GM21576 (cell line): ENCODE results near the gene RGP1.
A peak's percentile ranks its signal among the peaks of the same experiment; 100 is the strongest.

Experiments used
- ATAC-seq: cut with Tn5 transposase; IDR thresholded peaks from one replicate; pipeline ENCODE4 v1.9.1; 2021; ENCODE audit warnings: mild to moderate bottlenecking, moderate library complexity; ENCODE audit not compliant: unreplicated experiment

RGP1 gene

DNA sequence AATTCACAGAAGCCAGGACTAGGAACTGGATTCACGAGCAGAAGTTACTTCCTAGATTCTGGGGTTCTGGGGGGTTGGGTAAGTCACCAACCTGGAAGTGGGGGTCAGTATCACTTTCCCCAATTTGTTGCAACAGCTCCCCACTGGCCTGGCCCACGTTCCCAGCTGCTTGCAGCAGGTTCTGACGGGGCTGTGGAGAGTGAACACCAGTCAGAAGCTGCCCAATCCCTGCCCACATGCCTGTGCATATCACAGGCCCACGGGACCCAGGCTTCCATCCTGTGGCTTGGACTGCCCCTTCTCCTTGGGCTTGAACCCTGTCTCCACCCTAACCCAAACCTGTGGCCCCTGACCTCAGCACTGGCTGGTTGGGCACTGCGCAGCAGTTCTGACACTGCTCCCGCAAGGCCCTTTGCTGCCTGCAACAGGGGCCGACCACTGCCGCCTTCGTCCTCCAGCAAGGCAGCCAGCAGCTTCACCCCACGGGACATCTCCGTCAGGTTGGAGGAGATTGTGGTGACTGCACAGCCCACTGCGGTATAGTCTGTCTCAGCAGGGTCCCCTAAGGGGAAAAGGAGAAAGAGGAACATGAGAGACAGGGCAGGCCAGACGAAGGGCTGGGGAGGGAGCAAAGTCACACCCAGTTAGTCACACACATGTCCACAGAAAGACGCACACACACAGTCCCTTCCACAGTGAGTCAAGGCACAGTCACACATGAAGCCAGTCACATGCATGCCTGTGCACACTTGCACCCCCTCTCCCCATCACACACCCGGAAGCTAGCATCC is 30.2 kb upstream of the RGP1 start:
- ATAC-seq, result no peak

DNA sequence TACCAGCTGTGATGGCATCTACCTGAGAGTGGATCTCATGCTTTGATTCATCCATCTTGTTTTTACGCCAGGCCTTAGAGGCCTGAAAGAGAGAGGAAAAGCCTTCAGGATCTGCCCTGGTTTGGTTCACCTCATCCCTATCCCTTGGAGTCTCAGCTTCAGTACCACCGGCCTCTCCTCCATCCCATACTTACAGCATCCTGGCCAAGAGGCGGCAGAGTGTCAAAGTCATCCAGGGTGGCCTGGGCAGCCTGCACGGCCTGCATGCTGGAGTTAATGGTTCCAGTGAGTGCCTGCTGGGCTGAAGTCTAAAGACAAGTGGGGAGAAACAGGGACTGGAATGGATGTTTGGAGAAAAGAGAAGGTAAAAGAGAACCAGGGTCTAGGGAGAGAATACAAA is 29.5 kb upstream of the RGP1 start:
- ATAC-seq, result no peak

DNA sequence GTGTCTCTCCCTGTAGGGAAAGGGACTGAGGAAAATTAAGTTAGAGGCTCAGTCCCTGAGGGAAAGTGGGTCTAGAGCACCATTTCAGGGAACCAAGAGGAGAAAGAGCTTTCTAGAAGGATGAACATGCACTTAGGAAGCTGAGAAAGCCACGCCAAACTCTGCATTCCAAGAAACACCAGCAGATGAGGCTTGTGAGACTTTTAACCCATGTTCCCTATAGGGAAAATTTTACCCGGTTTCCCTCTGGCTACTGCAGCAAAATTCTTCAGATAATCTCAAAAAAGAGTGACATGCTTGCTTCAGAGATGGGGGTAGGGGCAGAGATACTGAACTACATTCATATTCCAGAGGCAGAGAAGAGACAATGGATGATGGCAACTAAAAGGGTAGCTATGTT is 25.7 kb upstream of the RGP1 start:
- no peak for ATAC-seq

DNA sequence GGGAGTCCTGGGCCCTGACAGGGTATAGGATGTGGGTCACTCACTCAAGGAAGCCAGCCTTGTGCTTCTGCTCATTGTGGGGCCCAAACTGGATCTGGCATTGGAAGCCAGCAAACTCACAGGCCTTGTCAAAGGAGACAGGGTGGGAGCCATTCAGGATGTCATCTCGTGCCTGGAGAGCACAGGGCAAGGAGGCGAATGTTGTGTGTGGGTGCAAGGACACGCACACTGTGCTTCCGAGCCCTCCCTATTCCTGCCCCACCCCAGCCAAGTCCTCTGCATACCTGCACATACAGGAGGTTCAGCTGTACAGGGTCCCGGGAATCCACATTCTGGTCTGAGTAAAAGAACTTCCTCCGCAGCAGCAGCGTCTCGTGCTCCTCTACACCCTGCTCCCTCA is 25.2 kb upstream of the RGP1 start:
- no peak for ATAC-seq

DNA sequence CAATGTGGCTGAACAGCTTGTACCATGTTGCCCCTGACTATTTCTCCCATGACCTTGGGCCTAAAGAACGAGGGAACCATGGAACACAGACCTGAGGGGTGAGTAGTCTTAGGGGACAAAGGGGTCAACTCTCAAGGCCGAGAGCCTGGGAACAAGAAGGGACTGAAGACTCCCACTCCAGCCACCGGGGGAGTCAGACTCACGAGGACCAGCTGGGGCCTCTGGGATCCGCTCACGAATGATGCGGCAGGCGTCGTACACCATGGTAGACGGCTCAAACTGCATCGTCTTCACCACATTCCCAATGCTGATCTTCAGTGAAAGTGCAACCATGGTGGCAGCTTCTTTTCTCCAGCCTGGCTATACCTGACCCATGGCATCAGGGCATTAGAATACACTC is 23.7 kb upstream of the RGP1 start:
- no peak for ATAC-seq

DNA sequence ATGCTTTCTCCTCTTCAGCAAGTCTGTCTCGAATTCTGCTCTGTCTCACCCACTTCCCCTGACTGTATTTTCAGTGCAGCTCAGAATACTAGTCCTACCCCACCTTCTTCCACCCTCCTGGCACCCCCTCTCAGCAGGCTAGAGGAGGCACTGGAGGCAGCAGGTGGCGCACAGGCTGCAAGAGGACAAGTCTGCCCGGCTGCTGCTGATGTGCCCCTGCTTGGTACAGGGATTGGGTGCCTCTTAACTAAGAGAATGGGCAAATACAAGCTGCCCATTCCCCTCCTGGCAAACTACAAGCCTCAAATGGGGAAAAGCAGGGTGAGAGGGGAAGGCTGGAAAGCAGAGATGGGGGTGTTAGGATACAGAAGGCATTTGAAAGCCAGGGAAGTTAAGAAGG is 22.2 kb upstream of the RGP1 start:
- peak; percentile 51 for ATAC-seq

DNA sequence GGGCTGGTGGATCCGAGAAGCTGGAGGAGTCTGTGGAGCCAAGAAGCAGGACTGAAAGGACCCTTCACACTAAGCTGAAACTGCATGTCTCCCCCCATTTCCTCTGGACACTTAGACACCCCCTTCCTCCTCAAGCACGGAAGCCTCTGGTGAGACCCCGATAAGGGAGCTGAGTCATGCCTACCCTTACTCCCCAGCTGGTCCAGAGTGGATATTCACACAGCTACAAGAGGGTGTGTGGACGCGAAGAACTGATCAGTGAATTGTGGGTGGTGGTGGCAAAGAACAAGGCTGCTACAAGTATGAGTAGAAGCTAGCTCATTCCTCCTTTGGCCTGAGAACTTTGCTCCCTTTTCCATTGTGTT is 21.4 kb upstream of the RGP1 start:
- ATAC-seq, result no peak

DNA sequence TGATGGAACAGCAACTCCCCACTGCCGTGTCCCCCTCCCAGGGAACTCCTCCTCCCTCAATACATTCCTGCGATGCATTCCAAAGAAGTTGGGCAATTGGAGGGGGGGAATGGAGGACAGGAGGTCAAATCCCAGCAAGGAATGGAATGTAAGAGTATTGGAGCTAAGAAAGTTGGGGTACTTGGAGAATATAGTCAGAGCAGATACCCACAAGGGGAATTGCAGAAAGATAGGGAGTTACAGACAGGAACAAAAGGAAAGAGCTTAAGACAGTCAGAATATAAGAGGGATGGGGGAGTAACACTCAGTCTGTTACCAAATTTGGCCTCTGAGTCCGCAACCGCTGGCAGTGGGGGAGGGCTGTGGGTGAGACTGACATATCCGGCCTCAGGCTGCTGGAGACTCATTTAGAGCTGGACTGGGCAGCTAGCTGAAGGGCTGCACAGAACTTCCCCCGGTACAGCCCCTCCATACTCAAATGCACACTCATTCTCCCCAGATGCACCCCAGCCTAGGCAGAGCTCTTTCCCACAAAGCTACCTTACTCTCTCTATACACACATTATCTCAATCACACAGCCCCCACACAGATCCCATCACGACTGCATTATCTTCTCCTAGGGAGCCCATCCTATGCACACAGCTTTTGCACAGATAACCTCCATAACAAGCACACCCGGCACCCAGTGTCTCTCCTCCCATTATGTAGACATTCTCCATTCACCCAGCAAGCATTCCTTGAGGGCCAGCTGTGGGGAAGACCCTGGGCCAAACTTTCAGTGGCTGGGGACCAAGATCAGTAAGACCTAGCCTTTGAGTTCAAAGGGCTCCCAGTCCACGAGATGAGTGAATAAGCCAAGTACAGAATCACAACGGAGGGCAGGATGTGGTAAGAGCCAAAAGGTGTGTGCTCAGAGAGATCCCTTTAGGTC is 20.8 kb upstream of the RGP1 start:
- no peak for ATAC-seq

DNA sequence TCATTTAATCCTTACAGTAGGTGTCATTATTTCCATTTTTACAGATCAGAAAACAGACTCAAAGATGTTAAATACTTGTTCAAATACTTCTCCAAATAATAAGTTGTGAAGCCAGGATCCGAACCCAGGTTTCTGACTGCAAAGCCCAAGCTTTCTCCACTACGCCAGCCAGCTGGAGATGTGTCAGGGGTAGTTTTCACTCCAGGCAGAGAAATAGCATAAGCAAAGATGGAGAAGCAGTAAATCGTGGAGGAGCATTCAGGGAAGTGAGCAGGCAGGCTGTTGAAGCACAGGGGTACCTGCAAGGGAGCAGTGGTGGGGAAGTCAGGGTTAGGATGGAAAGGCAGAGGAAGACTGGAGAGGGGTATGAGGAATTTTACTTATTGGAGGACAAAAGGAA is 20.0 kb upstream of the RGP1 start:
- no peak for ATAC-seq

DNA sequence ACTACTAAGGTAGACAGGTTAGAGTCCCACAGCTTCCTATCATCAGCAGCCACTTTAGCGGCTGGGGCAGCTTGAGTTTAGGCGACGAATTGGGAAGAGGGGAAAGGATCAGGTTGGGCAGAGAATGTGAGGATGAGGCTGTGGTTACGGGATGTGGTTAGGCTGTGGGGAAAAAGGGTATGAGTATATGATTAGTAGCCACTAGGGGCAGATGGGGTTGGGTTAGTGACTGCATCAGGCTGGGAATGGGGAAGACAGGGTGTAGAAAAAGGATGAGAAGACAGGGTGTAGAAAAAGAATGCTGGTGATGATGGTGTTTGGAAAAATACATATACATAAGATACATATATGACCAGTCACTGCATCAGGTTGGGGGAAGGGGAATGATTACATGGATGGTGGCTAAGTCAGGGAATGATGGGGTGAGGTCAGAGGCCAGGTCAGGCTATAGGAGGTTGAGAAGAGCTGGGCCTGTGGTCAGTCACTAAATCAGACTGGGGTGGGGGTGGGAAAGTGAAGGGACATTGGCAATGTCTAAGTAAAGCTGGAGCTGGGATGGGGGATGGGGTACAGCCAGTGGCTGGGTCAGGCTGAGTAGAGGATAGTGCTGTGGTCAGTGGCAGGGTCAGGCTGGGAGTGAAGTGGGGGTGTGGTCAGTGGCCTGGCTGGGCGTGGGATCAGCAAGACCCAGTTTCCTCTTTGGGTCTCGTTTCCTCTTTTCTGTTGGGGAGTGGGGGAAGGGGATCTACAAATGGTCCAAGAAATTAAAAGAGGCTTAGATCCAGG is 19.2 kb upstream of the RGP1 start:
- ATAC-seq, result no peak

DNA sequence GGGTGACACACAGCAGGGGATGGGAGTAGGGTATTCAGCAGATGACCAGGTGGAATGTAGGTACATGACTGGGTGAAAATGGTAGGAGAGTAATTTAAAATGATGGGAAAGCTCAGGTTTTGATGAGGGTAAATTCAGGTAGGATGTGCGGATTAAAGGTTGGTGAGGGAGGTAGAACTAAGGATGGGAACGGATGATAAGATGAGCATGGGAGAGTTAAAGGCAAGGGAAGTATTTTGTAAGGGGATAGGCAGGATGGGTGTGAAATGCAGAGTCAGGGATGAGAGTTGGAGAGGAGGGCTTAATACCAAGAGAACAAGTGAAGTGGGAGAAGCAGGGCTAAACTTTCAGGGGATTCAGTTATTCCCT is 18.6 kb upstream of the RGP1 start:
- ATAC-seq, result no peak

DNA sequence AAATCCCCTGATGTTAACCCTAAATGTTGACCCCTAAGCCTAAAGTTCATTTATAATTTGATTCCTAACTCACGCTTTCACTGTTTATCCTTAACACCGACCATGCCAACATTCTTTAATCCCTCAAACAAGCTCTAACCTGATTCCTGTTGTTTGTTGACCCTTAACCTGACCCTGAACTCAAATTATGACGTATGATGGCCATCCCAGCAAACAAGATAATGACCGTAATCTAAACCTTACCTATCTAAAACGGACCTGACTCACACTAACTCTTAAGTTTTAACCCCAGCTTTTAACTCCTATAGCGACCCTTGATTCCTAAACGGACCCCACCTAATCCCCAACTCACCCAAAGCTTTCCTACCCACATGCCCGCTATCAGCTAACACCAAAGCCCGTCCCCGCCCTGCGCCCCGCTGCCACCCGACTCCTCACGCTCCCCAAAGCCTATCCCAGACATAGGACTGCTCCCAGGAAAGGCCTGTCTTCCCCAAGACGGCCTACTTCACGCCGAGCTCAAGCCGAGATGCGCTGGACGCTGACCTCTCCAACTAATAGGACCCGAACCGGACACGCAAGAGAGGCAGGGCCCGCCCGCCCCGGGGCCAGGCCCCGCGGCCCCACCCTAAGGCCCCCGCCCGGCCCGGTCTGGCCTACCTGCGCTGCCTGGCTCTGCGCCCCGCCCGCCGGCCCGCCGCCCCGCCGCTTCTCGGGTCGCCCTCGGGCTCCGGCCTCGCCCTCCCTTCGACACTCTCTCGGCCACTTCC is 17.5 kb upstream of the RGP1 start:
- ATAC-seq, result no peak

DNA sequence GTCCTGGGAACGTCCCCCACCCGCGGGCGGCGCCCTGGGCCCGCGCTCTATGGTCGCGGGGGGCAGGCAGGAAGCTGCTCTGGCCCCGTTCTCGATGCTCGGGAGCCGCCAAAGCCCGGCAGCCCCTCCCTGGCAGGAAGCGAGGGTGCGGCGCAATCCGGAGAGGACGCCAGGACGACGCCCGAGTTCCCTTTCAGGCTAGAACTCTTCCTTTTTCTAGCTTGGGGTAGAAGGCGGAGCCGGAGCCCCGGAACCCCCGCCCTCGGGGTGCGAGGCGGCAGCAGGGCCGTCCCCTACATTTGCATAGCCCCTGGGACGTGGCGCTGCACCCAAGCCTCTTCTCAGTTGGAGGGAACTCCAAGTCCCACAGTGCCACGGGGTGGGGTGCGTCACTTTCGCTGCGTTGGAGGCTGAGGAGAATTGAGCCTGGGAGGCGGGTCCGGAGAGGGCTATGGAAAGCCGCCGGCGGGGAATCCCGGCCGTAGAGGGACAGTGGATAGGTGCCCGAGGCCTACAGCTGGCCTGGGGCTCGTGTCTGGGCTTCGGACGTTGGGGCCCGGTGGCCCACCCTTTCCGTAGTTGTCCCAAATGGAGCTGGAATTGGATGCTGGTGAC is 16.8 kb upstream of the RGP1 start, which contains the start of the genes CREB3 and TLN1:
Gene CREB3, plus strand, starts transcription at position 482 of the 615 bp plus-strand sequence. Its CDS starts 107 bp downstream, at position 589.
Gene TLN1, minus strand, starts transcription at position 11 of the 615 bp plus-strand sequence. CDS start 6,501 bp downstream, outside the sequence.
- peak; percentile 80 for ATAC-seq

DNA sequence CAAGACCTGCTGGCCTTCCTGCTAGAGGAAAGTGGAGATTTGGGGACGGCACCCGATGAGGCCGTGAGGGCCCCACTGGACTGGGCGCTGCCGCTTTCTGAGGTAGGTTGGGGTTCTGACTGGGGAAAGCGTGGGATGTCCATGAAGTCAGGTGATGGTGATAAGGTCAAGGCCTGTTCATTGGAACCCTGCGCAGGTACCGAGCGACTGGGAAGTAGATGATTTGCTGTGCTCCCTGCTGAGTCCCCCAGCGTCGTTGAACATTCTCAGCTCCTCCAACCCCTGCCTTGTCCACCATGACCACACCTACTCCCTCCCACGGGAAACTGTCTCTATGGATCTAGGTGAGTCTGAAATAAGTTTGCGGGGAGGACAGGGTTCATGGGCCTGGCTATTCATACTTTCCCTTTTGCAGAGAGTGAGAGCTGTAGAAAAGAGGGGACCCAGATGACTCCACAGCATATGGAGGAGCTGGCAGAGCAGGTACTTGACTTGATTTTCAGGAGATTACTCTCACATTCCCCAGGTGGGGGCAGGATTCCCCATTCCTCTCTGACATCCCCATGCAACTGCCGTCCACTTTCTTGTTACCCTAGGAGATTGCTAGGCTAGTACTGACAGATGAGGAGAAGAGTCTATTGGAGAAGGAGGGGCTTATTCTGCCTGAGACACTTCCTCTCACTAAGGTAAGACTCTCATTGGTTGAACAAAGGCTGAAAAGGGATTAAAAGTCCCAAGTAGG is 16.1 kb upstream of the RGP1 start:
- ATAC-seq, result peak; percentile 0

DNA sequence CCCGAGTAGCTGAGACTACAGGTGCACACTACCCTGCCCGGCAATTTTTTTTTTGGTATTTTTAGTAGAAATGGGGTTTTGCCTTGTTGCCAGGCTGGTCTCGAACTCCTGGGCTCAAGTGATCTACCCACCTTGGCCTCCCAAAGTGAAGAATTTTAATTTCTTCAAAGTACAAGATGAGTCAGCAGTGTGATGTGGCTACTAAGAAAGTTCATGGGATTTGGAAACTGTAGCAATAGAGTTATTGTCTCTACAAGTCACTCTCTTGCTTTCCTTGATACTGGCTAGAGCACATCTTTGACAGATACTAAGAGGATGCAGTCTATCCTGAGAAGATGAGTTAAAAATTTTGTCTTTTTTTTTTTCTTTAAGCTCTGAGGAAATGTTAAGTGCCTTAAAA is 15.0 kb upstream of the RGP1 start:
- ATAC-seq, result no peak

DNA sequence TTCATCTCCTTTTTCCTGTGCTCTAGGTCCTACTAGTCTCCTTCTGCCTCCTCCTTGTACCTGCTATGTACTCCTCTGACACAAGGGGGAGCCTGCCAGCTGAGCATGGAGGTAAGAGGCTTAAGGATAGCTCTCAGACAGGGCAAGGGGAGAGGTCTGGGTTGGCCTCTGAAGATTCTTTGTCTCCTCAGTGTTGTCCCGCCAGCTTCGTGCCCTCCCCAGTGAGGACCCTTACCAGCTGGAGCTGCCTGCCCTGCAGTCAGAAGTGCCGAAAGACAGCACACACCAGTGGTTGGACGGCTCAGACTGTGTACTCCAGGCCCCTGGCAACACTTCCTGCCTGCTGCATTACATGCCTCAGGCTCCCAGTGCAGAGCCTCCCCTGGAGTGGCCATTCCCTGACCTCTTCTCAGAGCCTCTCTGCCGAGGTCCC is 12.9 kb upstream of the RGP1 start:
- ATAC-seq, result no peak

DNA sequence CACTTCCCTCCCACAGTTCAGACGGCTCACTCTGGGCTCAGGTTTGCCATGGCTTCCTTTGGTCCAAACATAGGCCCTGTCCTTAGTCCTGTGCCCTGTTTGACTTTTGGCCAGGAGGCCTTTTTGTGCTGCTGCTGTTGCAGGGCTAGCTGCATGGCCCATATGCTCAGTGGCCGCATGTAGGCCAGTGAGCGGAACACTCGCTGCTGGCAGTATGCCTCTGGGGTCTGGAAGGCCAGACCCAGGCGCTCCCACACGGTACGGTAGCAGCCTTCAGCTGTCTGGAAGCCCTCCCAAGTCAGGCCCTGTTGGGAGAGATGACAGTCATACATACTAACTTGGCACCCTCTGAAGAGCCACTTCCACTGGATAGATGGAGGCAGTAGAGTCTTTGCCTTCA is 11.9 kb upstream of the RGP1 start:
- no peak for ATAC-seq

DNA sequence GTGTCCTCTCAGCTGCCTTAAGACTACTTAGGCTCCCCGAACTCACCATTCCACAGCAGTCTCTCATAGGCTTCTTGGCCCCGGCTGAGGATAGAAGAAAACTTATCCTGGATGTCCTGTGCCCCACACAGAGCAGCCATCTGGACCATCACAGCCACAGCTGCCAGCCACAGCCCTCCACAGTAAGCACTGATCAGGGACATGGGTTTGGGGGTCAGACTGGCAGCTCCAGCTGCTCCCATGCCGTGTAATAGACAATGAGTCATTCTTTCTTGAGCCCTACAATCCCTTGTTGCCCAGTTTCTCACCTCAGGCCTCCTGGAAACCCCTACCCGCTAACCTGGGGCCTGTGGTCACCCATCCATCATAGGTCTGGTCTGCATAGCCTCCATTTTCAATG is 10.9 kb upstream of the RGP1 start:
- ATAC-seq, result no peak

DNA sequence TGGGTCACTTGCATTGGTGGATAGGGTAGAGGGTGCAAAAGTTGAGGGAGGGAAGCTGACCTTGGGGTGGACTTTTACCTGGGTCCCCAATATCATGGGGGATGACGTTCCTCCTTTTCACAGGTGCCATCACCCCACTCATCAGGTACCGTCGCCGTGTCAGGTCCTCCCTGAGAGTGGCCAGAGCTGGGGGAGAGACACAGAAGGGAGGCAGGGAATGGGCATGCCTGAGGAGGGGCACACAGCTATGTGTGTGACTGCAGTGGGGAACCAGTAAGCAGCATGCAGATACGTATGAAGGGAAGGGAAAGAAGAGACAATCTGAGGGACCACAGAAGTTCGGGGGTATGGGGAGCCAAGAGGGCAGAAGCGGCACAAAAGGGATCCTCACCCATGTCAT is 10.2 kb upstream of the RGP1 start:
- ATAC-seq, result no peak
